IPS DF 6.9 (cell line): ENCODE measurements around the gene BCAR1.
A peak's percentile ranks its signal among the peaks of the same experiment; 100 is the strongest.

Experiments
- DNase-seq: peaks from one replicate; pipeline ENCODE4 v3.0.0-alpha.2; 2013; ENCODE audit warnings: low read depth, low spot score
- H3K27ac ChIP-seq: one replicate; pipeline ENCODE4 v1.5.1; 2013; ENCODE audit warnings: low read length, control low read depth
- H3K27me3 ChIP-seq: 2 replicates; pipeline ENCODE4 v1.6.1; 2013; ENCODE audit warnings: mild to moderate bottlenecking, low read length; ENCODE audit not compliant: control insufficient read depth, insufficient read depth
- H3K36me3 ChIP-seq: 2 replicates; pipeline ENCODE4 v1.6.1; 2013; ENCODE audit warnings: low read length; ENCODE audit not compliant: control insufficient read depth, insufficient read depth
- H3K4me1 ChIP-seq: 2 replicates; pipeline ENCODE4 v1.6.1; 2013; ENCODE audit warnings: low read length; ENCODE audit not compliant: control insufficient read depth, insufficient read depth
- H3K4me3 ChIP-seq: 2 replicates; pipeline ENCODE4 v1.5.1; 2013; ENCODE audit warnings: mild to moderate bottlenecking, low read length
- H3K9me3 ChIP-seq: 2 replicates; pipeline ENCODE4 v1.6.1; 2013; ENCODE audit warnings: low read length, inconsistent platforms; ENCODE audit not compliant: control insufficient read depth, insufficient read depth
- WGBS: extraction: QIAGEN DNeasy Blood & Tissue Kit; methylation state at CpG from one replicate; pipeline ENCODE4 v1.1.7; 2013; ENCODE audit warnings: mixed read lengths, missing lambda C conversion rate; ENCODE audit not compliant: insufficient read length, insufficient coverage; 5-methylcytosine and 5-hydroxymethylcytosine counted together

Gene BCAR1

DNA sequence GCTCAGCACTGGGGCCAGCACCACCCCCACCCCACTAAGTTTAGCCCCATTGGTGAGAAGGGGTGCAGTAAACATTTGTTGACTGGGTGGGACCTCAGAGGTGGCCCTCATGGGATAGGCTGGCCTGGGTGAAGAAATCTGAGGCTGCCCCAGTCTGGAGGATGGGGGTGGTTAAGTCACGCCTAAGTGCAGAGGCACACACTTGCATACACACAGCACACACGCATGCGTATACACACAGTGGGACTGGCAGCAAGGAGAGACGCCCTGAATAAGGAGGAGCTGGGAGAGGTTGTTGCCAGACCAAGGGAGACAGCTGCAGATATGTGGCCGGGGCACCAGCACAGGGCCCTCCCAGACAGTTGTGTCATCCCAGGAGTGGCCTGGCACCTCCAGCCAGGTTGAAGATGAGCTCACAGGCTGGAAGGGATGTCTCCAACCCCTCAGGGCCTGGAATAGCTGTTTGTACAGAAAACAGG lies 3.0 kb upstream of the BCAR1 start:
- Histone ChIP-seq H3K27ac (peak overlapping the region; percentile 52), H3K4me3 (no peak overlapping the region), H3K27me3 (no peaks in the 10 kb centered on the region), H3K36me3 (no peaks in the 10 kb centered on the region), H3K4me1 (peaks cover 39% of the 10 kb centered on the region), H3K9me3 (no peaks in the 10 kb centered on the region)
- WGBS: no CpG with 5 or more reads among the region's 5 CpGs
- DNase-seq: no peak

DNA sequence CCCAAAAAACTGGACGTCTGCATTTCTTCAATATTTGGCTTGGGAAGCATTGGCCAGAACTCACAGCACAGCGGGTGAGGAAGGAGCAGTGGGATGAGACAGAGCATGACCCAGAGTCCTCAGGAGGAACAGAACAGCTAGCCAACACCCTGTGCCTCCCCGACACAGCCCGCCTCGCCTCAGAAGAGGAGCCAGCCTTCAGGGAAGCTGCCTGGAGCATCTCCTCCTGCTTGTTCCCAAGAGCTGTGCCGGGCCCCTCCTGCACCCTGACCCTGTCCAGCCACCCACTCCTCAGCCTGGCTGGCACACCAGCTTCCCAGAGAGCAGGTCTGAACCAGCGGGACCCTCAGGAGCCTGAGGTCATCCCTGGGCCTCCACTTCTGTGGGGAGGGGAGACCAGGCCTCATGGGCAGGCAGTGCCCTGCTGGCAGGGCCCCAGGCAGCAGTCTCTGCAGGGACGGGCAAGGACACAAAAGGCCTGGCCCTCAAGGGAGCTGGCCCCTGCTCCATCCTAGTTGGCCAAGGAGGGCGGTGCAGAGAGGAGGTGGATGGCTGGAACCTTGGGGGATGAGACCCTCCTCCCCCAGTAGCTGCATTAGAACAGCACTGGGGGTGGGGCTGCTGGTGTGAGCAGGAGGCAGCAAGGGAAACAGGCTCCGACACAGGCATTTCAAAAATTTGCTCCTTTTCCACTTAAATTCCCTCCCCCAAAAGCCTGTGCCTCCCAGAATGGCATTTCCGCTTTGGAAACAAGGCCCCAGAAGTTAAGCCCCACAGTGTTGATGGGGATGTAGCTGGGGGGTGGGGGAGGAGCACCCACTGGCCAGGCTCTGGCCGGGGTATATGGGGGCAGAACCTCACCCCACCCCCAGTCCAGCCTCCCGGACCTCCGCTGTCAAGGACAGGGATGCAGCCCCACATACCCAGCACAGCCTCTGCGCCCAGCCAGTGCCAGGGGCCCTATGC lies 1.8 kb upstream of the BCAR1 start:
- Histone ChIP-seq H3K9me3 (no peaks in the 10 kb centered on the region), H3K27ac (peak overlapping the region; percentile 72), H3K36me3 (0 out of 2 replicates have a peak, but pooled peaks cover 2% of the 10 kb centered on the region), H3K4me1 (peaks cover 43% of the 10 kb centered on the region), H3K27me3 (no peaks in the 10 kb centered on the region), H3K4me3 (no peak overlapping the region)
- peak; percentile 85 for DNase-seq
- WGBS: no CpG with 5 or more reads among the region's 15 CpGs

DNA sequence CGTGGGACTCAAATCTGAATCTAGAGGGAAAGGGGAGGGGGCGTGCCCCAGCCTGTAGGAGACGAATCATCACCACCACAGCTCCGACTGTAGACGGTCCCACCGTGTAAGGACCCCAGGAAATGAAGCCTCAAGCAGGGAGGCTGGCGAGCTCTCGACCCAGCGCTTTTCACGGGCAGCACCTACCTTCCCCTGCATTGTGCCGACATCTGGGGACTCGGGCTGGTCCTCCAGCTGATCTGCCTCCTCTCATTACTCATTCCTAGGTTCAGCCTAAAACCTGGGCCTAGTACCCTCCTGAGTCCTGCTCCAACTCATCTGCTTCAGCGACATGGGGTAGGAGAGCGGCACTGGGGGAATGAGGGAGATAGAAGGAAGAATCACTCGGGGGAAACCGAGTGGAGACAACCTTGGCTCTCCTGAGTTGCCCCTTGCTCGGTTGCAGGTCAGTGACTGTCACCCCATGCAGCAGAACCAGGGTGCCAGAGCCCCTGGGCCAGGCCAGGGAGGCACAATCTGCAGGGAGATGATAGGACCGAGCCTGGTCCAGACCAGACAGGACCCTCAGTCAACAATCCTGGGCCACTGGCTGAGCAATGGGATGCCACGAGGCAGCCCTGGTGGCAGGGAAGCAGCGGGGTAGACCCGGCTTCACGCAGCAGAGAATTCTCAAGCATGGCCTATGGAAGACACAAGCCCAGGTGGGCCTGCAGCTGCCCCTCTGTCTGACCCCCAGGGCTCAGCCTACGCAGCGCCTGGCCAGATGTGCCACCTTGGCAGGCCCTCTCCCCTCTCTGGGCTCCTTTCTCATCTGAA lies 833 bp upstream of the BCAR1 start:
- Histone ChIP-seq H3K9me3 (no peaks in the 10 kb centered on the region), H3K4me3 (no peak overlapping the region; the same call in 1 of the 2 replicates), H3K27me3 (no peaks in the 10 kb centered on the region), H3K36me3 (0 out of 2 replicates have a peak, but pooled peaks cover 2% of the 10 kb centered on the region), H3K4me1 (peaks cover 43% of the 10 kb centered on the region), H3K27ac (peak overlapping the region; percentile 72)
- WGBS: no CpG with 5 or more reads among the region's 24 CpGs
- DNase-seq: no peak

DNA sequence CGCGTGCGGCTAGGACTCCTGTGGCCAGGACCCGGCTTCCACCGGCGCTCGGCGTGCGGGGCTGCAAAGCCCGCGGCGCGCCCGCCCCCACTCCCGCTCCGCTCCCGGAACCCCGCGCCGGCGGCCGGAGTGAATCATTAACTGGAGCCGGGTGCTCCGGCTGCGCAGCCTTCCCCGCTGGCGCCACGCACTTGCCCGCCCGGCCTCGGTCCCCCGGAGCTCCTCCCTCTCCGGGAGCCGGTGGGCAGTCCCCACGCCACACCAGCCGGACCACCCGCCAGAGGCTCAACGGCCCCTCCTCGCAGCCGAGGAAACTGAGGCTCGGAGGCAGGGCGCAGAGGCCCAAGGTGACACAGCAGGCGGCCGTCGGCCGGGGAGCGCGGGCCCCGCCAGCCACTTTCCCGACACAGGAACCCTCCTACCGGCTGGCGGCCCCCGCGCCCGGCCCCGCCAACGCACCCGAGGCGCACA lies 580 bp downstream of the BCAR1 start:
- Histone ChIP-seq H3K4me1 (peaks cover 36% of the 10 kb centered on the region), H3K36me3 (0 out of 2 replicates have a peak, but pooled peaks cover 2% of the 10 kb centered on the region), H3K4me3 (peak overlapping the region; percentile 86), H3K27ac (no peak overlapping the region), H3K9me3 (no peaks in the 10 kb centered on the region), H3K27me3 (no peaks in the 10 kb centered on the region)
- no CpG with 5 or more reads among the region's 59 CpGs for WGBS
- no peak for DNase-seq

GRCh38 chr16:75250089-75250808 lies 1.2 kb downstream of the BCAR1 start:
- Histone ChIP-seq H3K27me3 (no peaks in the 10 kb centered on the region), H3K9me3 (no peaks in the 10 kb centered on the region), H3K27ac (no peak overlapping the region), H3K4me3 (peak overlapping the region; percentile 86), H3K4me1 (peaks cover 39% of the 10 kb centered on the region), H3K36me3 (0 out of 2 replicates have a peak, but pooled peaks cover 2% of the 10 kb centered on the region)
- DNase-seq: no peak
- no CpG with 5 or more reads among the region's 29 CpGs for WGBS

DNA sequence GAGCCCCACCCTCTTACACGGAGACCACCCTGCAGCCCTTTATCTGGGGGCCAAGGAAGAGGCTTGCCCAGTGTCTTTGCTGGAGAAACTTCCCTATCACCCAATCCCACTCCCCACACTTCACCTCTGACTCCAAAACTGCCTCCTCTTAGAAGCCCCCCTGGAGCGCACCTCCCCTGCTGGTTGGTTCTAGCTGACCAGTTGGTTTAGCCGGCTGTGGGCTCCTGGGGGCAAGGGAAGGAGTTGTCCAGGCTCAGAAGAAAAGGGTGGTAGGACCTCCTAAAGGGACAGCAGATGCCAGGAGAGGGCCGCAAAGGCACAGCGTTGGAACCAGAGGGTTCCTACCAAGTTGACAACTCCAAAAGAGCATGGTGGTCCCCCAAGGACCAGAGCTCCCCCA lies 2.0 kb downstream of the BCAR1 start:
- Histone ChIP-seq H3K27me3 (no peaks in the 10 kb centered on the region), H3K4me3 (no peak overlapping the region), H3K4me1 (peaks cover 37% of the 10 kb centered on the region), H3K27ac (no peak overlapping the region), H3K9me3 (no peaks in the 10 kb centered on the region), H3K36me3 (0 out of 2 replicates have a peak, but pooled peaks cover 2% of the 10 kb centered on the region)
- DNase-seq: no peak
- no CpG with 5 or more reads among the region's 5 CpGs for WGBS

DNA sequence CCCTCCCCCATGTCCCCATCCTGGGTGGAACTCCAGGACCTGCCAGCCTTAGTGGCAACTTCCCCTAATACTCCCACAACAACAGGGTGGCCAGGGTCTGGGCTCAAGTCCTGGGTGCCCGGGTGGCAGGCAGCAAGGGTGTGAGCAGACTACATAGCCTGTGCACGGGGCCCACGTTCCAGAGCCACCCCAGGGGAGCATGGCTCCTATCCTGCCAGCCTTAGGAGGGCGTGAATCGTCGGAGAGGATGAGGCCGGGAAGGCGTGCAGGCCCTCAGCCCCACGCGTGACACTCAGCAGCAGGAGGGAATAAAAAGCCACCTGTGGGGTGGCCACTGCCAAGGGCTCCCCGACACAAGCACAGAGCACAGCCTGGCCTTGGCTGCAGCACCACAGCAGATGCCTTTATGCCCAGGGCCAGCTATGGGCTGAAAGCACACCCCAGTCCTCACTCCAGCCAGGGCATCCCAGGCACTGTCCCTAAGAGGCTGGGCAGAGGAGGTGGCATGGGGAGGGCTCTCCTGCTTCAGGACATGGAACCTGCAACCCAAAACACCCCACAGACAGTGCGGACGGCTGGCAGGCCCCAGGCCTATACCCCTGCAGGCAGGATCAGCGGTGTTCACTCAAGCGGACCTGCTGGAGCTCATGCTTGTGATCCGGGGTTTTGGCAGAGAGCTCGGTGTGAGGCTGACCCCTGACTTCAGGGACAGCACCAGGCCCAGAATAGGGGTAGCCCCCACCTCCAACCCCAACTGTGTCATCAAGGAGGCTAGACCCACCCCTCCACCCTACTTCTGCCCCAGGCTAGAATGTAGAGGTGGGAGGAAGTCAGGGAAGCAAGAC lies 2.7 kb downstream of the BCAR1 start:
- DNase-seq: no peak
- H3K27me3 ChIP-seq: no peaks in the 10 kb centered on the region
- no peak overlapping the region for H3K4me3 ChIP-seq
- peaks cover 33% of the 10 kb centered on the region for H3K4me1 ChIP-seq
- no peak overlapping the region for H3K27ac ChIP-seq
- no peaks in the 10 kb centered on the region for H3K9me3 ChIP-seq
- WGBS: no CpG with 5 or more reads among the region's 17 CpGs
- 0 out of 2 replicates have a peak, but pooled peaks cover 2% of the 10 kb centered on the region for H3K36me3 ChIP-seq

DNA sequence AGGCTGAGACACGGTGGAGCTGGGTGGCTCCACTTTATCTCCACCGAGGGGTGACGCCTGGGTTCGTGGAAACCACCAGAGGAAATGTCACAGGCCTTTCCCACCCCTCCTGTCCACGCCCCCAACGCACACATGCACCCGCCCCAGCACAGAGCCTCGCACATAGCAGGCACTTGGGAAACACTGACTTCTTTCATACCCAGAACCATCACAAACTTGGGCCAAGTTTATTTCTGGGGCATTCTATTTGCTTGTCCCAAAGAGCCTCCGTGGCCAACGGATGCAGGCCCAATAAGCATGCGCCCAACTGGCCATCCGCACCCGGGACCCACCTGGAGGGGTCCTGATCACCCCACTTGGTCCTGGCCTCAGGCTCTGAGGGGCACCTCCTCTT lies 3.3 kb downstream of the BCAR1 start:
- Histone ChIP-seq H3K27me3 (no peaks in the 10 kb centered on the region), H3K4me3 (no peak overlapping the region), H3K27ac (no peak overlapping the region), H3K4me1 (peaks cover 32% of the 10 kb centered on the region), H3K36me3 (0 out of 2 replicates have a peak, but pooled peaks cover 2% of the 10 kb centered on the region), H3K9me3 (no peaks in the 10 kb centered on the region)
- no CpG with 5 or more reads among the region's 13 CpGs for WGBS
- no peak for DNase-seq

DNA sequence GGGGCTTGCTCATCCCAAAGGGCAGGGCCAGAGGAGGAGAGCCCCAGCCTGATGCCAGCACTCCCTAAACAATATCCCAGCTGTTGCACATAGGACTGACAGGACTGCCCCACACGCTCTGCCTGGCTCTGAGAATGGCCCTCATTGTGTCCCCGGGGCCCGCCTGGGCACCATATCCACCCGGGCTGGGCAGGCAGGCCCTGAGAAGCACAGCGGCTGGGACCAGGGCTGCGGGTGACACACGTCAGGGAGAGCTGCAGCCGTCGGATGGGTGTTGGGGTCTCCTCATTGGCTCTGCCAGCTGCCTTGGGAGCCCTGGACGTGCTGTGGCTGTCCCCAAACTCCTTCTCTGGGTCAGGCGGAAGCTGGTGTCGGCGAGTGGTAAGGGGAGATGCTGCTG lies 4.2 kb downstream of the BCAR1 start:
- Histone ChIP-seq H3K27me3 (no peaks in the 10 kb centered on the region), H3K27ac (no peak overlapping the region), H3K9me3 (no peaks in the 10 kb centered on the region), H3K4me3 (no peak overlapping the region), H3K4me1 (peaks cover 24% of the 10 kb centered on the region), H3K36me3 (peaks cover 6% of the 10 kb centered on the region)
- WGBS: no CpG with 5 or more reads among the region's 13 CpGs
- no peak for DNase-seq
